Ishikawa (cell line): ENCODE data around the gene PEX11G.

Source experiments
- CEBPB ChIP-seq: IDR thresholded peaks from 2 replicates; pipeline ENCODE4 v1.6.1; 2012
- CREB1 ChIP-seq: IDR thresholded peaks from 2 replicates; pipeline ENCODE4 v1.6.1; 2012; ENCODE audit warnings: low read depth
- EGR1 ChIP-seq: IDR thresholded peaks from 2 replicates; pipeline ENCODE4 v1.6.1; 2012
- EP300 ChIP-seq: IDR thresholded peaks from 2 replicates; pipeline ENCODE4 v1.6.1; 2012; ENCODE audit warnings: borderline replicate concordance
- FOXM1 ChIP-seq: IDR thresholded peaks from 2 replicates; pipeline ENCODE4 v1.6.1; 2012; ENCODE audit warnings: low read depth, borderline replicate concordance
- NFIC ChIP-seq: IDR thresholded peaks from 2 replicates; pipeline ENCODE4 v1.6.1; 2012
- RAD21 ChIP-seq: IDR thresholded peaks from 2 replicates; pipeline ENCODE4 v1.6.1; 2012; ENCODE audit warnings: low read depth
- TAF1 ChIP-seq: IDR thresholded peaks from 2 replicates; pipeline ENCODE4 v1.6.1; 2012; ENCODE audit warnings: low read depth, mild to moderate bottlenecking
- TCF12 ChIP-seq: IDR thresholded peaks from 2 replicates; pipeline ENCODE4 v1.6.1; 2012; ENCODE audit warnings: low read depth
- TEAD4 ChIP-seq: IDR thresholded peaks from 2 replicates; pipeline ENCODE4 v1.6.1; 2012
- YY1 ChIP-seq: IDR thresholded peaks from 2 replicates; pipeline ENCODE4 v1.6.1; 2012; ENCODE audit warnings: low read depth
- ZBTB7A ChIP-seq: IDR thresholded peaks from 2 replicates; pipeline ENCODE4 v1.6.1; 2012; ENCODE audit warnings: low read depth
- TF ChIP-seq, protein P1 (sequence below): IDR thresholded peaks from 2 replicates; pipeline ENCODE4 v1.6.1; 2012; ENCODE audit warnings: low read depth, mild to moderate bottlenecking
- TF ChIP-seq, protein P2 (sequence below): IDR thresholded peaks from 2 replicates; pipeline ENCODE4 v1.6.1; 2012
- TF ChIP-seq, protein P3 (sequence below): IDR thresholded peaks from 2 replicates; pipeline ENCODE4 v1.6.1; 2012

Gene PEX11G

DNA sequence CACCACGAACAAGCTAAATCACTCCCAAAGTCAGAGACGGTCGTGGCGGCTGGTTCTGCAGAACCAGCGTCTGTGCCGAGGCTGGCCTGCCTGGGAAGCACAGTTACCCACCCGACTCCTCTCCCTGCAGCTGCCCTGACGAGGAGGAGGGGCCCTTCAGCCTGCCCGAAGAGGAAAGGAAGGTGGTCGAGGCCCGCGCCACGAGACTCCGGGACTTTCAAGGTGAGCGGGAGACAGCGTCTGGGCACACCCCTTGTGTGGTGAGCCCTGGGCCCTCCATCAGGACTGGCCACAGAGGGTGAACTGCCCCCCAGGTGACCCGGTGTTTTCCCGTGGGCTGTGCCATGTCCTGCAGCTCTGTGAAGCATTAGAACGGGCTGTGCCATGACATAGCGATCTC is 29.1 kb downstream of the PEX11G start:
- no peak for TF ChIP-seq EP300
- no peak for TF ChIP-seq TEAD4
- TF ChIP-seq, protein P1, sequence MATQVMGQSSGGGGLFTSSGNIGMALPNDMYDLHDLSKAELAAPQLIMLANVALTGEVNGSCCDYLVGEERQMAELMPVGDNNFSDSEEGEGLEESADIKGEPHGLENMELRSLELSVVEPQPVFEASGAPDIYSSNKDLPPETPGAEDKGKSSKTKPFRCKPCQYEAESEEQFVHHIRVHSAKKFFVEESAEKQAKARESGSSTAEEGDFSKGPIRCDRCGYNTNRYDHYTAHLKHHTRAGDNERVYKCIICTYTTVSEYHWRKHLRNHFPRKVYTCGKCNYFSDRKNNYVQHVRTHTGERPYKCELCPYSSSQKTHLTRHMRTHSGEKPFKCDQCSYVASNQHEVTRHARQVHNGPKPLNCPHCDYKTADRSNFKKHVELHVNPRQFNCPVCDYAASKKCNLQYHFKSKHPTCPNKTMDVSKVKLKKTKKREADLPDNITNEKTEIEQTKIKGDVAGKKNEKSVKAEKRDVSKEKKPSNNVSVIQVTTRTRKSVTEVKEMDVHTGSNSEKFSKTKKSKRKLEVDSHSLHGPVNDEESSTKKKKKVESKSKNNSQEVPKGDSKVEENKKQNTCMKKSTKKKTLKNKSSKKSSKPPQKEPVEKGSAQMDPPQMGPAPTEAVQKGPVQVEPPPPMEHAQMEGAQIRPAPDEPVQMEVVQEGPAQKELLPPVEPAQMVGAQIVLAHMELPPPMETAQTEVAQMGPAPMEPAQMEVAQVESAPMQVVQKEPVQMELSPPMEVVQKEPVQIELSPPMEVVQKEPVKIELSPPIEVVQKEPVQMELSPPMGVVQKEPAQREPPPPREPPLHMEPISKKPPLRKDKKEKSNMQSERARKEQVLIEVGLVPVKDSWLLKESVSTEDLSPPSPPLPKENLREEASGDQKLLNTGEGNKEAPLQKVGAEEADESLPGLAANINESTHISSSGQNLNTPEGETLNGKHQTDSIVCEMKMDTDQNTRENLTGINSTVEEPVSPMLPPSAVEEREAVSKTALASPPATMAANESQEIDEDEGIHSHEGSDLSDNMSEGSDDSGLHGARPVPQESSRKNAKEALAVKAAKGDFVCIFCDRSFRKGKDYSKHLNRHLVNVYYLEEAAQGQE: no peak
- TF ChIP-seq TCF12: no peak
- TF ChIP-seq, protein P2, sequence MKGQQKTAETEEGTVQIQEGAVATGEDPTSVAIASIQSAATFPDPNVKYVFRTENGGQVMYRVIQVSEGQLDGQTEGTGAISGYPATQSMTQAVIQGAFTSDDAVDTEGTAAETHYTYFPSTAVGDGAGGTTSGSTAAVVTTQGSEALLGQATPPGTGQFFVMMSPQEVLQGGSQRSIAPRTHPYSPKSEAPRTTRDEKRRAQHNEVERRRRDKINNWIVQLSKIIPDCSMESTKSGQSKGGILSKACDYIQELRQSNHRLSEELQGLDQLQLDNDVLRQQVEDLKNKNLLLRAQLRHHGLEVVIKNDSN: no peak
- no peak for TF ChIP-seq TAF1
- no peak for TF ChIP-seq YY1
- TF ChIP-seq, protein P3, sequence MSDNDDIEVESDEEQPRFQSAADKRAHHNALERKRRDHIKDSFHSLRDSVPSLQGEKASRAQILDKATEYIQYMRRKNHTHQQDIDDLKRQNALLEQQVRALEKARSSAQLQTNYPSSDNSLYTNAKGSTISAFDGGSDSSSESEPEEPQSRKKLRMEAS: no peak
- TF ChIP-seq CREB1: no peak
- TF ChIP-seq CEBPB: no peak
- no peak for TF ChIP-seq ZBTB7A
- TF ChIP-seq EGR1: no peak
- no peak for TF ChIP-seq FOXM1
- TF ChIP-seq NFIC: no peak
- no peak for TF ChIP-seq RAD21

DNA sequence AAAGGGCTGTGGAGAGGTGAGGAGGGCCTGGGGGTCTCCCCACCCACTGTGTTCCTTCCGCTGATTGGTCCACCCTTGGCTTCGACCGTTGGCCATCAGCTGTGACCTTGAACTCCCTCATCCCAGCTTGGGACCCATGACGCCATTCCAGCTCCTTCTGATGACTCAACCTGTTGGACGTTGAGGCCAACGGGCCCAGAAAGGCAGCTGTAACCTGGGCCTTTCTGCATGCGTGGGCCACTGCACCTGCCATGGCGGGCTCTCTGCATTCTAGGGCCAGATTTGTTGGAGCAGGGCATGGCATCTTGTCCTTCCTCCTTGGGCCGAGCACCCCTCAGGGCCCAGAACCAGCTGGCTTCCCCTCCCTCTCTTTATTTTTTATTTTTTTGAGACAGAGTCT is 30.2 kb downstream of the PEX11G start:
- TF ChIP-seq EGR1: no peak
- no peak for TF ChIP-seq TAF1
- no peak for TF ChIP-seq EP300
- TF ChIP-seq, protein P3: no peak
- TF ChIP-seq ZBTB7A: no peak
- TF ChIP-seq FOXM1: no peak
- TF ChIP-seq TEAD4: no peak
- TF ChIP-seq, protein P2: no peak
- TF ChIP-seq, protein P1: no peak
- no peak for TF ChIP-seq RAD21
- no peak for TF ChIP-seq CREB1
- no peak for TF ChIP-seq NFIC
- TF ChIP-seq TCF12: no peak
- no peak for TF ChIP-seq CEBPB
- TF ChIP-seq YY1: no peak

DNA sequence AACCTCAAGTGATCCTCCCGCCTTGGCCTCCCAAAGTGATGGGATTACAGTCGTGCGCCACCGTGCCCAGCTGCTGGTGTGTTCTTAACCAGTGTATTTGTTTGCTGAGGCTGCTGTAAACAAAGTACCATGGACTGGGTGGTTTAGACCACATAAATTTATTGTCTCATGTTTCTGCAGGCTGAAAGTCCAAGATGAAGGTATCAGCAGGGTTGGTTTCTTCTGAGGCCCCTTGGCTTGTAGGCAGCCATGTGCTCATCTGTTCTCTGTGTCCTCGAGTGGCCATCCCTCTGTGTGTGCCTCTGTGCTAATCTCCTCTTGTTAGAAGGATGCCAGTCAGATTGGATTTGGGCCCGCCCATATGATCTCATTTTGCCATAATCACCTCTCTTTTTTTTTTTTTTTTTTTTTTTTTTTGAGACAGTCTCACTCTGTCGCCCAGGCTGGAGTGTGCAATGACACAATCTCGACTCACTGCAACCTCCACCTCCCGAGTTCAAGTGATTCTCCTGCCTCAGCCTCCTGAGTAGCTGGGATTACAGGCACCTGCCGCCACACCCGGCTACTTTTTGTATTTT is 31.8 kb downstream of the PEX11G start:
- TF ChIP-seq CREB1: no peak
- TF ChIP-seq ZBTB7A: no peak
- TF ChIP-seq, protein P3: no peak

DNA sequence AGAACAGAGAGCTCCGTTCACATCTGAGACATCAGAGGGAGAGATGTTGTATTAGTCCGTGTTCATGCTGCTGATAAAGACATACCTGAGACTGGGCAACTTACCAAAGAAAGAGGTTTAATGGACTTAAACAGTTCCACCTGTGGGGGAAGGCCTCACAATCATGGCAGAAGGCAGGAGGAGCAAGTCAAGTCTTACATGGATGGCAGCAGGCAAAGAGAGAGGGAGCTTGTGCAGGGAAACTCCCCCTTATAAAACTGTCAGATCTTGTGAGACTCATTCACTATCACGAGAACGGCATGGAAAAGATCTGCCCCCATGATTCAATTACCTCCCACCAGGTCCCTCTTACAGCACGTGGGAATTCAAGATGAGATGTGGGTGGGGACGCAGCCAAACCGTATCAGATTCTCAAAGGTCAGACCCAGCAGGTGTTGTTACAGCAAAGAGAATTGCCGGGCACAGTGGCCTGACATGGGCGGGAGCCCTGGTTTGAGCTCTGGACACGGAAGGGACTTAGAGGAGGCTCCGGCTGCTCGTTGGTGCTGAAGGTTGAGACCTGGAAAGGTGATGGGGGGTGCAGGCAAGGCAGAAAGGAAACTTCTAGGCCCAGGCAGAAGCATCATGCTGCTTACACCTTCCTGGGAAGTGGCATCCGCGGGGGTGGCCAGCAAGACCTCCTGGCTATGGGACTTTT is 33.1 kb downstream of the PEX11G start:
- TF ChIP-seq TCF12: no peak
- TF ChIP-seq, protein P3: no peak
- TF ChIP-seq EGR1: no peak
- TF ChIP-seq, protein P1: no peak
- no peak for TF ChIP-seq CREB1
- no peak for TF ChIP-seq TEAD4
- no peak for TF ChIP-seq EP300
- TF ChIP-seq YY1: no peak
- no peak for TF ChIP-seq TAF1
- TF ChIP-seq FOXM1: no peak
- TF ChIP-seq NFIC: no peak
- TF ChIP-seq RAD21: no peak
- TF ChIP-seq, protein P2: no peak
- TF ChIP-seq ZBTB7A: no peak
- no peak for TF ChIP-seq CEBPB
